NCI-H187 treated with DMSO at 0.1 percent for 48 hours (cell line): ENCODE measurements around the gene MUCL3.
"Not testable (repeated sequence)": the region's sequence is repeated elsewhere in the genome, so short reads cannot be mapped to it uniquely, and the experiment has no call there.

Experiments
- DNase-seq: peaks from one replicate; lab custom pipeline; 2025; lab: John Stamatoyannopoulos, UW

Gene MUCL3

DNA sequence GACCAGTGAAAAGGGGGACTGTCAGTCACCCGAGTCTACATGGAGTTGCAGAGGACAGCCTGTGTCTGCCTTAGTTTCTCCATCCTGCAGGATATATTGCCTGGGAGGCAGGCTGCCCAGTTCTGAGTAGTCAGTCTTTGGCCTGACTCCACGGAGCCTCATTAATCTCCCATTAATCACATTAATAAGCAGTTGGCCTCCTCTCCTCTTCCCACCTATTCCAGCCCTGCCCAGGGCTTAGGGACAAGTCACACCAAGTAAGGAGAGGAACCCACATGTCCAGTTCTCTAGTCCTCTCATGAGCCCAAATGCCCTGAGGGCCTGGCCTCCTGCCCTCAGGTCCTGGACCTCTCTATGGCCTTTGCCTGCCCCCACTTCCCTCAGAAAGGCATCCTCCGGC lies 1.3 kb upstream of the MUCL3 start:
- DNase-seq: no peak

GRCh38 chr6:30942338-30943060 lies 1.7 kb downstream of the MUCL3 start:
- no peak for DNase-seq

- DNase-seq: no peak
These were observed 3.3 kb downstream of the MUCL3 start for GRCh38 chr6:30944051-30944450.

DNA sequence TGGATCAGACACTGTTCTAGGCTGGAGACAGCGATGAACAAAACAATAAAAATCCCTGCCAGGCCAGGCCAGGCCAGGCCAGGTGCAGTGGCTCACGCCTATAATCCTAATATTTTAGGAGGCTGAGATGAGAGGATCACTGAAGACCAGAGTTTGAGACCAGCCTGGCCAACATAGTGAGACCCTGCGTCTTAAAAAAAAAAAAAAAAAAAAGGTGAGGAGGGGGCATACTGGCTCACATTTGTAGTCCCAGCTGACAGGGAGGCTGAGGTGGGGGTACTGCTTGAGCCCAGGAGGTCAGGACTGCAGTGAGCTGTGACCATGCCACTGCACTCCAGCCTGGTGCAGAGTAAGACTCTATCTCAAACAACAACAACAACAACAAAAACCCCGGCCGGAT lies 4.5 kb downstream of the MUCL3 start:
- DNase-seq: no peak

DNA sequence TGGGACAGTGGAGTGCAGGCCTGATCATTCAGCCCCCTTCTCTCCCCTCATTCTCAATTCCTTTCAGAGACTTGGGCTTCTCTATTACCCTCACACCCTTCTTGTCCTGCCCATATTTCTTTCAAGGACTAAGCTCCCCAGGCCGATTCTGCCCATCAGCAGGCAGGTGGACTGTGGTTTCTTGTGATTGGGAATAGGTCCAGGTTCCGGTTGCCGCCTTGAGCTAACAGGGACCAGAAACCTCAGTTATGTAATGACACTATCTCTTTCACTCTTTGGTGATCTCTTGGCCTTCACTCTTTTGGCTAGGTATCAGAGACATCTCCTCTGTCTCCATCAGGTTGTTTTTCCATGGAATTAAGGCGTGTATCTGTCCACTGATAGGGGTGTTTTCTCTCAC lies 6.5 kb downstream of the MUCL3 start:
- DNase-seq: no peak

GRCh38 chr6:30948811-30949210 lies 8.0 kb downstream of the MUCL3 start:
- DNase-seq: no peak

- DNase-seq: no peak
These were observed 11.2 kb downstream of the MUCL3 start for GRCh38 chr6:30951907-30952469.

DNA sequence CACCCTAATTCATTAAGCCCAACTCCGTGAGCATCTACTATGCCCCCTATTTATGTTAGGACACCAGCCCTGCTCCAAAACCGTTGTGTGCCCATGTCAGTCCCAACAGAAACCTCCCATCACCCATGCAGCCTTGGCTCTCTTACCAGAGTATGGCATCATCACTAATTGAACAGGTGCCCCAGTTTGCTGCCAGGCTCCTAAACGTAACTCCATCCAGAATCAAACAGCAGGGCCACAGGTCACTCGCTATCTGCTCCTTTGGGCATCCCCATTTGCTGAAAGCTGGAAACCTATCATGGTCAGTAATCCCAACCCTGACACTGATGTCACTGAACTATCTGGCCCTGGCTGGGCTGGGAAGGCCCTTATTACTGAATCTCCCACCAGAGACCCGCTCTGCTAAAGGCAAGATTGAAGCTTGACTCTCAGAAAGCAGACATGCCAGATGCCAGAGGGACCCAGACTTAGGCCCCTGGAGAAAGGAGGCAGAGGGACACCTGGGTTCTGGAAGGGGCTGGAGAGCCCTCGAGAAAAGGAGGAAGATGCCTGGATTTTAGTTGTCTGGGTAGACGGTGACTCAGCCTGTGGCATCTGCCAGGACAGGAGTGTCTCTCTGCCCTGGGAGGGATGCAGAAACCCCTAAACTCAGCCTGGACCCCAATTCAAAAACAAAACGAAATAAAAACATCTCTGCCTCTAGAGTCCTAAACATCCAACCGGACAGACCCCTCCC lies 14.0 kb downstream of the MUCL3 start:
- DNase-seq: no peak

DNA sequence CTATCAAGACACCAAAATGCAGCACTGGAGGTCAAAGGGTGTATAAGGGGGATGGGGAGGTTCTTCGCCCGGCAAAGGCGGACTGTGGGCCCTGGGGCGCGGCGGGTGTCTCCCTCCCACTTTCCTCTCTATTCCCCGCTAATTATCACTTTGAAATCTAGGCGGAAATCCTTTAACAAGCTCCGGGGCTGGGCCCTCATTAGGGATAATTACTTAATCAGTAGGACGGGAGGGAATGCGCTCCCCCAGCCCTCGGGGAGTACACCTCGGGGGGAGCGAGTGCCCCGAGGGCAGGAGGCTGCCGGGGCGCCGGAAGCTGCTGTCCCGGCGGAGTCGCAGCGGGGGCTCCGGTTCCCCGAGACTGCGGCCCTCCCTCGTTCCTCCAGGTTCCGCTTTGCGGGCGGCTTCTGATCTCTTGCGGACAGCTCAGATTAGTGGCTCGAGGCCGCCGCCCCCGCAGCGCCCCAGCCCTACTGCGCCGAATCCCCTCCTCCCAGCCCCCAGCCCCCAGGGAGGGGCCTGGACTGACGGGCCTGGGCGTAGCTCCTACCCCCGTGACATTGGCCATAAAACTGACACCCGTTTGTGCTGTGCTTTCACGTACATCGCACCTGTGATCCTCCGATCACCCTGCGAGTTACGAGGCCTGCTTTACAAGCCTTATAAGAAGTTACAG lies 14.7 kb downstream of the MUCL3 start:
- no peak for DNase-seq

- DNase-seq: no peak
These were observed 16.9 kb downstream of the MUCL3 start for GRCh38 chr6:30957716-30958115.

DNA sequence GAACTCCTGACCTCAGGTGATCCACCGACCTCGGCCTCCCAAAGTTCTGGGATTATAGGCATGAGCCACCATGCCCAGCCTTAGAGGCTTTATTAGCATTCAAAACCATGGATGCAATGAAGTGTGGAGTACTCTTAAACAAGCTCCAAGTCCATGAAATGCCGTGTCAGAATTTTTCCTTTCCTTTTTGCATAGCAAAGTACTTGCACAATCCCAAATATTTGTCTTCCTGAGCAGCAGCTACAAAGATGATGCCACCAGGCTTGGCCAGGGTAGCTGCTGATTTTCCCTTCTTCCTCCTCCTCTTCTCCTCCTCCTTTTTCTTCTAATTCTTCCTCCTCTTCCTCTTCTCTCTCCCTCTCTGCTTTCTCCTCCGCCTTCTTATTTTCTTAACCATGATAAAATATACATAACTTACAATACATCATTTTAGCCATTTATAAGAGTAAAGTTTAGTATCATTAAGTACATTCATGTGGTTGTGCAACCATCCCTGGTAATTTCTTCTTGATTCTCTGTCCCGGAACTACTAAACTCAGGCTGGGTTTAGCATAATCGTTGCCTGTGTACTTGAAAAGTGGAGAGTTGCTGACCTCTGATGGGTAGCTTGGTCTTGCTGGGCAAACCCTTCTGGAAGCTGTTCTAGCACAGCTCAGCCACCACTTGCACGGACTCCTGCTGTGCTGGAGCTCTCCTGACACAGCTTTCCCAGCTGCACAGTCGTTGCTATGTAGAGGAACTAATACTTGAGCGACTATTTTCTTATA lies 20.3 kb downstream of the MUCL3 start:
- DNase-seq: no peak

DNA sequence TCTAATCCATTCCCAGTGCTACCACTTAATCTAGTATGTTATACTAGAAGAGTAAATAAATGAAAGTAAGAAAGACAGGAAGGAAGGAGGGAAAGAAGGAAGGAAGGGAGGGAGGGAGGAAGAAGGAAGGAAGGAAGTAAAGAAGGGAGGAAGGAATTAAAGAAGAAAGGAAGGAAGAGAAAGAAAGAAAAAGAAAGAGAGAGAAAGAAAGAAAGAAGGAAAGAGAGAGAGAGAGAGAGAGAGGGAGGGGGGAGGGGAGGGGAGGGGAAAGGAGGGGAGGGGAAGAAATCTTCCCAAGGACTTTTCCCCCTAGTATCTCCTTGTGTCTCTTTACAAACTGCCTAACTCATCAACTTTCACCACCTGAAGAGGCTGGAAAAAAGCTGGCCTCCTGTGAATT lies 21.9 kb downstream of the MUCL3 start:
- DNase-seq: no peak

GRCh38 chr6:30963641-30964040 lies 22.9 kb downstream of the MUCL3 start:
- DNase-seq: no peak

GRCh38 chr6:30964075-30964474 lies 23.3 kb downstream of the MUCL3 start:
- DNase-seq: no peak

- no peak for DNase-seq
These were observed 24.4 kb downstream of the MUCL3 start for GRCh38 chr6:30965140-30965601.

GRCh38 chr6:30966154-30966553 lies 25.4 kb downstream of the MUCL3 start:
- DNase-seq: no peak

- DNase-seq: not testable (repeated sequence)
These were observed 28.4 kb downstream of the MUCL3 start for GRCh38 chr6:30969171-30969570.

DNA sequence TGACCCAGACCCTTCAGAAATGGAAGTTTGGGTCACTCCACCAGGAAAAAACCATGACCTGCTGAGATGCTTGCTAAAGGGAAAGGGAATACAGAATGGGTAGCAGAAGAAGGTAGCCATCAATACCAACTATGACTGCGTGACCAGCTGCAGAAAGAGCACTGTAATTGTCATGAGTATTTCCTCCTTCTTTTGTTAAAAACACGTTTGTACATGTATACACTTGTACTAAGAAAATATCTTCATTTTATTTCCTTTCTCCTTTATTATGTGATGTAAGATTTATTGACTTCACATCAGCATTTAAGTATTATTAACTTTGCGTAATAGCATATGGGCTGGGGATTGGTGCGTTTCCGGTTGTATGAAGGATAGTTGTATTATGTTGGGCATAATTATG lies 30.2 kb downstream of the MUCL3 start:
- no peak for DNase-seq

- DNase-seq: no peak
These were observed 32.0 kb downstream of the MUCL3 start for GRCh38 chr6:30972816-30973215.

DNA sequence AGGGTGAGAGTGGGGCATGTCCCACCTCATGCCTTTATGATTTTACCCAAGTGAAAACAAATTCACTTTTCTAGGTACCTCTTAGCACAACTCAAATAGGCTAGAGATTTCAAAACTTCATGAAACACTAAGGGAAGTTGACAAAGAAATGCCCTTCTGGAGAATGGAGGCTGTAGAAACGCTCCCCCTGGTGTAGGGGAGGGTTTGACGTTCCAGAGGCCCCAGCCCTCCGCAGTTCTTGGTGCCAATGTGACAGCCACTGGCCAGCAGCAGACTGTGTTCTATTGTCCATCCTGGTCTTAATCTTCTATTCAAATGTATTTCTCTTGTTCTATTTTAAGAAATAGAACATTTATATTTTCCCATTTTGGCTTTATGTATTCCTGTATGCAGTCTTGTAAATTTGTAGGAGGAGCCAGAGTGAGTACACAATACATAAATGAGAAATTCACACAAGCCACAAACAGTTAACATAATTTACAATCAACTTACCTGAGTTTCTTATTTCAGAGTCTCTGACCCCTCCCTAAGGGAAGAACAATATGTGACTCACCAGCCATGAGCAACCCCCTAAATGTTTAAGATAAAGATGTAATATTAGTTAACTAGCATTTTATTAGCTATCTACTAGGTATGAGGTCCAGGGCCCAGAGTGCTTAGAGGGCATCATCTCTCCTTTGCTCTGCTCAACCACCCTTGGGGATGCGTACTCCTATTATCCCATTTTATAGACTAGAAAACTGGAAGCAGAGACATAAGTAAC lies 33.9 kb downstream of the MUCL3 start:
- no peak for DNase-seq

- no peak for DNase-seq
These were observed 38.4 kb downstream of the MUCL3 start for GRCh38 chr6:30979141-30979540.
